ENCODE results near the gene PFN3. TPM values are rescaled to one million over a fixed set of nuclear protein-coding genes. Genes with fewer than 3 reads are reported as not detected.

PFN3 gene
- total RNA-seq, 1 donor from 2014 or later, result not detected

DNA sequence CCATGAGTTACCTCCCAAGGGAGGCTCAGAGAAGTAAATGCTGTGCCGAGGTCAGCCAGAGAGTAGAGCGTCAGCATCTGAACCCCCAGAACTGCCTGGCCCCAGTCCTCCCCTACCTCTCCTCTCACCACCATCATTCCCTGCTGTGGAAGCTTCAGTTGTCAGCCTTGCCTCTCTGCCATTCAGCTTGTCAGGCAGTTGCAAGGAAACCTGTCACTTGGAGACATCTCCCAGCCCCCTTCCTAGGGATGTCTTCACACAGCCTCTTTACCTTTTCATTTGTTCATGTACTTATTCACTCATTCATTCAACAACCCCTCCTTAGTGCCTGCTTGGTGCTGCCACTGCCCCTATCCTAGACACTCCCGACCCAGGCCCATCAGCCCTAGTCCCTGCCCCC, 40.6 kb downstream of the PFN3 start:
- no peaks in the 10 kb centered on the region for H3K27me3 ChIP-seq

DNA sequence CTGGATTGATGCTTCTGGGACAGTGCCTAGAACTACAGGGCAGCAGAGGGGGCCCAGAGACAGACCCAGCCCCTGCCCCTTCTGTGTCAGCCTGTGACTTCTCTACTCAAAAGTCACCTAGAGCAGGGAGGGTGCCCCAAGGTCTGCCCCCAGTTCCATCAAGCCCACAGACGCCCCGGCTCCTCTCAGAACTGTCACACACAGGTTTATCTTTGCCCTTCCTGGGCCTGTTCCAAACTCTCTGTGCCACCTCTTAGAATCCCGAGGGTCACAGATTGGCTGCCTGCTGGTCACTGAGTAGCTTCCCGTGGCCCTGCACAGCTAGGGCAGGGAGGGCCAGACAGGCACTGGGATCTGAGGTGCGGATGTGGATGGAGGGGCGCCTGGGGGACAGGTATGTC, 41.0 kb downstream of the PFN3 start:
- H3K4me3 ChIP-seq, result no peak overlapping the region
- no peaks in the 10 kb centered on the region for H3K27me3 ChIP-seq
- H3K9me3 ChIP-seq, result no peaks in the 10 kb centered on the region
- H3K36me3 ChIP-seq, result no peaks in the 10 kb centered on the region
- intact Hi-C loops (cut with DNase I), result no loop called here
- H3K27ac ChIP-seq, result no peak overlapping the region
- TF ChIP-seq, protein P1, sequence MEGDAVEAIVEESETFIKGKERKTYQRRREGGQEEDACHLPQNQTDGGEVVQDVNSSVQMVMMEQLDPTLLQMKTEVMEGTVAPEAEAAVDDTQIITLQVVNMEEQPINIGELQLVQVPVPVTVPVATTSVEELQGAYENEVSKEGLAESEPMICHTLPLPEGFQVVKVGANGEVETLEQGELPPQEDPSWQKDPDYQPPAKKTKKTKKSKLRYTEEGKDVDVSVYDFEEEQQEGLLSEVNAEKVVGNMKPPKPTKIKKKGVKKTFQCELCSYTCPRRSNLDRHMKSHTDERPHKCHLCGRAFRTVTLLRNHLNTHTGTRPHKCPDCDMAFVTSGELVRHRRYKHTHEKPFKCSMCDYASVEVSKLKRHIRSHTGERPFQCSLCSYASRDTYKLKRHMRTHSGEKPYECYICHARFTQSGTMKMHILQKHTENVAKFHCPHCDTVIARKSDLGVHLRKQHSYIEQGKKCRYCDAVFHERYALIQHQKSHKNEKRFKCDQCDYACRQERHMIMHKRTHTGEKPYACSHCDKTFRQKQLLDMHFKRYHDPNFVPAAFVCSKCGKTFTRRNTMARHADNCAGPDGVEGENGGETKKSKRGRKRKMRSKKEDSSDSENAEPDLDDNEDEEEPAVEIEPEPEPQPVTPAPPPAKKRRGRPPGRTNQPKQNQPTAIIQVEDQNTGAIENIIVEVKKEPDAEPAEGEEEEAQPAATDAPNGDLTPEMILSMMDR (IDR thresholded peaks at IDR 0.05), result no peak
- TF ChIP-seq POLR2A (IDR thresholded peaks at IDR 0.05) (no peak), POLR2AphosphoS5 (IDR thresholded peaks at IDR 0.05; ENCODE audit: insufficient read depth in 1 of 2, low read depth in 1 of 2) (no peak)
- peaks cover 36% of the 10 kb centered on the region for H3K4me1 ChIP-seq
- no peak for DNase-seq (ENCODE audit: extremely low spot score in 2 of 2)

More for the DNA sequence above, 40.6 kb downstream of the PFN3 start:
- TF ChIP-seq POLR2AphosphoS5 (IDR thresholded peaks at IDR 0.05; ENCODE audit: insufficient read depth in 1 of 2, low read depth in 1 of 2) (no peak), POLR2A (IDR thresholded peaks at IDR 0.05) (no peak)
- TF ChIP-seq, protein P1 (IDR thresholded peaks at IDR 0.05), result no peak
- no peak for DNase-seq (ENCODE audit: extremely low spot score in 2 of 2)
- Histone ChIP-seq H3K4me3 (no peak overlapping the region), H3K36me3 (no peaks in the 10 kb centered on the region), H3K9me3 (no peaks in the 10 kb centered on the region), H3K4me1 (peaks cover 36% of the 10 kb centered on the region), H3K27ac (no peak overlapping the region)
- intact Hi-C loops (cut with DNase I), result no loop called here

DNA sequence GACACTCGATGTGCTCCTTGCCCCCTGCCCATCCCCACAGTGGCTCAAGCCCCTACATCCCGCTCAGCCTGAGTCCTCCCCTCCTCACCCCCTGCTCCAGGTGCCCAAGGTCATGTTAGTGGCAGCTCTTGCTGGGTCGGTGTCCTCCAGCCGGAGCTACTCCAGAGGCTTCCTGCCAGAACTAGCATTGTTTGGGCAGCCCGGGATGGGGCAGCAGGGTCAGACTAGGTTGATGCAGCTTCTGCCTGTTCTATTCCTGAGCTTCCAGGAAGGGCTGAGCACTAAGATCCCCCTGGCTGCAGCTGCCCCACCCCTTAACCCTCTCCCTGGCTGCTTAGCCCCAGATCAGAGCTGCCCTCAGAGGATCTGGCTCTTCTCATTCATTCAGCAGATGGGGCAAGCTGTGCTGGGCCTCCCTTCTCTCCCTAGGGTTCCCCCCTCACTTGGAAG, 42.1 kb downstream of the PFN3 start:
- H3K4me1 ChIP-seq, result peaks cover 26% of the 10 kb centered on the region
- no peaks in the 10 kb centered on the region for H3K36me3 ChIP-seq
- TF ChIP-seq, protein P1 (IDR thresholded peaks at IDR 0.05), result no peak
- TF ChIP-seq POLR2AphosphoS5 (IDR thresholded peaks at IDR 0.05; ENCODE audit: insufficient read depth in 1 of 2, low read depth in 1 of 2), result no peak
- TF ChIP-seq POLR2A (IDR thresholded peaks at IDR 0.05), result no peak
- H3K27me3 ChIP-seq, result no peaks in the 10 kb centered on the region
- no peak for DNase-seq (ENCODE audit: extremely low spot score in 2 of 2)
- H3K4me3 ChIP-seq, result peak overlapping the region; percentile 32 to 45
- H3K9me3 ChIP-seq, result no peaks in the 10 kb centered on the region
- no peak overlapping the region for H3K27ac ChIP-seq
- intact Hi-C loops (cut with DNase I), result no loop called here

DNA sequence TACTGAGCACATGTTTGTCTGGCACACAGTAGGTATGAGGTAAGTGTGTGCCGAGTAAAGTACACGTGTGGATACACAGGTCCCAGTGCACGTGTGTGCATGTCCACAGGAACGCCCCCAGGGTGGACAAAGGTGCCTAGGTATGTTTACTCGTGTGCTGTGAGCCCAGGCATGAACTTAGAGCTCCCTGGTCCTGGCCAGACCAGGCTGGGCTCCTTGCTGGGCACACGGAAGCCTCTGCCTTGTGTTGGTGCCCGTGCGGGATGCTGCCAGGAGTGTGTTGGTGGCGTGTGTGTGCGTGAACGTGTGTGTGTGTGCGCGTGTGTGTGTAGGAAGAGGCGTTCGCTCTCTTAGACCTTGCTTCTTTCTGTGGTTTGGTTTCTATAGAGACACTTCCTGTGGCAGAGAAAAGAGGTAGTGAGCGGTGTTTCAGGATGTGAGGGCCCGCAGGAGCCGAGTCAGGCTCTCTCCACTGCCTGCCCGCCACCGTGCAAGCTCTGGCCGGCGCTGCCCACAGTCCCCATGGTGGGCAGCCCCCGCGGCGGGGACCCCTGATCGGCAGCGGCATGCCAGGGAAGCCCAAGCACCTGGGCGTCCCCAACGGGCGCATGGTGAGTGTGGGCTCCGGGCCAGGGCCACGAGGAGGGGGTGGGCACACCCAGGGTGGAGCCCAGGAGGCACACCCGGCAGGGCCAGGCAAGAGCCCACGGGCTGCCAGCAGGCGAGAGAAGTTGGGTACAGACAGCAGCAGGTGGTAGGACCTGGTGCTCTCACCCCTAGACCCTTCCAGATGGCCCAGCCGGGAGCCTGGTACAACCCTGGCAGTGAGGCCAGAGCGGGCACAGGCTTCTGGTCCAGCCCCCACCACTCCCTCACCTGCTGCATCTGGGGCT, 42.8 kb downstream of the PFN3 start, which contains the start of gene RGS14:
Gene RGS14 (plus strand): TSS at position 466 of the 893 bp plus-strand sequence. CDS start 101 bp downstream, at position 567.
- Histone ChIP-seq H3K27ac (no peak within 1 kb of the TSS), H3K4me3 (peak within 1 kb of the TSS; percentile 32 to 45), H3K27me3 (no peaks in the 10 kb centered on the region), H3K36me3 (no peaks in the 10 kb centered on the region), H3K9me3 (no peaks in the 10 kb centered on the region), H3K4me1 (peaks cover 22% of the 10 kb centered on the region)
- TF ChIP-seq POLR2AphosphoS5 (IDR thresholded peaks at IDR 0.05; ENCODE audit: insufficient read depth in 1 of 2, low read depth in 1 of 2) (peak in 1 of 2 donors; percentile 52), POLR2A (IDR thresholded peaks at IDR 0.05) (no peak)
- intact Hi-C loops (cut with DNase I), result no loop called here
- no peak for DNase-seq (ENCODE audit: extremely low spot score in 2 of 2)

DNA sequence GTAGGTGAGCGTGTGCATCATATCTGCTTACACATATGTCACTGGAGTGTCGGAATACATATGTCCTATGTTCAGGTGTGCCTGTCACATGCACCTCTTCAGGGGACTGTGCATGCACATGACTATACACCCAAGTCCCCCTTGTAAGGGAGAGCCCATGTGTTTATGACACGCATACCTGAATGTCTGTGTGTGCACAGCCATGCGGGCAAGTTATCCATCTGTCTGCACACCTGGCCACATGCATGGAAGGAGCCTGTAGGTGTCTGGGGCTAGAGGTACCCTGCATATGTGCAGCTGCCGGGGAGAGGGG, 43.4 kb downstream of the PFN3 start:
- intact Hi-C loops (cut with DNase I), result no loop called here
- Histone ChIP-seq H3K27me3 (no peaks in the 10 kb centered on the region), H3K9me3 (no peaks in the 10 kb centered on the region), H3K4me1 (peaks cover 18% of the 10 kb centered on the region), H3K27ac (no peak overlapping the region), H3K36me3 (no peaks in the 10 kb centered on the region), H3K4me3 (no peak overlapping the region)
- TF ChIP-seq POLR2A (IDR thresholded peaks at IDR 0.05) (no peak), POLR2AphosphoS5 (IDR thresholded peaks at IDR 0.05; ENCODE audit: insufficient read depth in 1 of 2, low read depth in 1 of 2) (no peak)
- TF ChIP-seq, protein P1 (IDR thresholded peaks at IDR 0.05), result no peak
- no peak for DNase-seq (ENCODE audit: extremely low spot score in 2 of 2)

Measured in vagina (tissue), 2 donors.